SK-N-MC (cell line): ENCODE results near the gene FARS2.

ENCODE experiments used
- EZH2 ChIP-seq: fragments of 200-600 bp; sonication (generic); IDR thresholded peaks from one replicate; pipeline ENCODE4 v1.6.1; 2017; ENCODE audit warnings: antibody characterized with exemption
- POLR2AphosphoS5 ChIP-seq: IDR thresholded peaks from 2 replicates; pipeline ENCODE4 v1.6.1; 2012; ENCODE audit warnings: mild to moderate bottlenecking, low read depth, low read length, borderline replicate concordance

DNA sequence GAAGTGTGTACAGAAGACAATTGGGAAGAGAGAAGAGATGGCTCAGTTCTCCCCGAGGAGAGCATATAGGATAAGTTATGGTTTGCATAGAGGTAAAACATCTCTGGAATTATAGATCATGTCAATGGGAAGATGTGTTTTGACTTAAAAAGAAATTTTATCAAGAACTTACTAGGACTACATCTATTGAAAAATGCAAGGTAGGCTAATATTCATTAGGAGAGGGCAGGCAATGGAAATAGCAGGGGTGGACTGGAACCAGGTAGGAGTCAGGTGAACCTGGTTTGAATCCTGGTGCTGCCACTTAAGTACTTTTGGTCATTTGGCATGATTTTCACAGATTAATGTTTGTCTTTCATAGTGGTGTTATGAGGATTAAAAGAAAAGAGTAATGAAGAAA, 96.2 kb downstream of the FARS2 start:
- no peak for TF ChIP-seq POLR2AphosphoS5
- TF ChIP-seq EZH2 = no peak
